ENCODE results near the gene KCNJ15.
A peak's percentile ranks its signal among the peaks of the same experiment; 100 is the strongest.

GRCh38 chr21:38219049-38219628 is 37.7 kb upstream of the KCNJ15 start:
- TF ChIP-seq CTCF (IDR thresholded peaks at IDR 0.05; ENCODE audit: low read depth, low read length) (peak; percentile 74), EZH2phosphoT487 (IDR thresholded peaks at IDR 0.05; ENCODE audit: low read depth) (no peak)

Measured in OCI-LY3 (cell line).